Epithelial cell of proximal tubule (primary cell): ENCODE data around the gene TBCEL. TPM values are rescaled to one million over a fixed set of nuclear protein-coding genes. Genes with fewer than 3 reads are reported as not detected.
A peak's percentile ranks its signal among the peaks of the same experiment; 100 is the strongest.
"Not testable (repeated sequence)": the region's sequence is repeated elsewhere in the genome, so short reads cannot be mapped to it uniquely, and the experiment has no call there.

ENCODE experiments used
- DNase-seq: peaks from one replicate; pipeline ENCODE4 v3.0.0-alpha.2; 2011; ENCODE audit warnings: low read depth
- H3K4me3 ChIP-seq: 2 replicates; pipeline ENCODE4 v1.5.1; 2011; ENCODE audit warnings: low read depth, mild to moderate bottlenecking, low read length
- CTCF ChIP-seq: conservative IDR thresholded peaks from 2 replicates; pipeline ENCODE4 v1.5.1; 2012; ENCODE audit warnings: low read depth, mild to moderate bottlenecking, low read length
- total RNA-seq: library from RNA; depleted of rRNA; stranded (reverse); fragments of >200 nt; gene quantifications from 2 replicates; pipeline ENCODE4 v1.2.3, GENCODE V29; 2015

The TBCEL gene
- total RNA-seq, 1 donor from 2014 or later: 6.1 TPM

DNA sequence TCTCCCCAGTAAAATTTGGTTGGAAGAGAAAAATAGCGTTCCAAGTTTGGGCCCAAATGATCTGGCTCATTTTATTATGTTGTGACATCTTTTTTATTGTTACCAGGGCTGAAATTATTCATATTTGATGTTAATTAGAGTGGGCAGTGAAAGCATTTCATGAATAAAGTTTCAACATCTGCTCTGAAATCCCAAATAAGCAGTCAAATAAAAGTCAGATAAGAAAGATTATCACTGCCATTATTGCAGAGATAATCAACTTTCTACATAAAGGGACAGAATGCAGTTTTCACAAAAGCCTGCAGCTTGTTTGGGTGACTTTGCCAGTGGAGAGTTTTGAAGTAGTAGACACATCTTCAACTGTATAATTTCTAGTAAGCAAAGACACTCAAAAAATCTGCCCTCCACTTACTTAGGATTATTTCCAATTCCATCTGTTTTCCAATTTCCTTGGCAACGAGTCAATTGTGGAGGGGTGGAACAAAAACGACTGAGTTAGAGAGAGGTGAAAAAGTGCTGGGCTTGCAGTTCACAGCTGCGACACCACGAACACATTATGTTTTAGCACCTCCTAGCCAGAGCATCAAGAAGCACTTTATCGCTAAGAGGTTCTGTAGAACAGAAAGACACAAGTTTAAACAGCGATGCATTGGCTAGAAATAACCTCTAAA is 86.1 kb downstream of the TBCEL start:
- no peak for DNase-seq
- TF ChIP-seq CTCF: no peak
- no peak overlapping the region for H3K4me3 ChIP-seq

GRCh38 chr11:121110871-121111724 is 87.2 kb downstream of the TBCEL start:
- H3K4me3 ChIP-seq: no peak overlapping the region
- no peak for TF ChIP-seq CTCF
- no peak for DNase-seq

GRCh38 chr11:121112498-121113455 is 88.9 kb downstream of the TBCEL start:
- peak; percentile 64 for TF ChIP-seq CTCF
- no peak for DNase-seq
- H3K4me3 ChIP-seq: no peak overlapping the region

DNA sequence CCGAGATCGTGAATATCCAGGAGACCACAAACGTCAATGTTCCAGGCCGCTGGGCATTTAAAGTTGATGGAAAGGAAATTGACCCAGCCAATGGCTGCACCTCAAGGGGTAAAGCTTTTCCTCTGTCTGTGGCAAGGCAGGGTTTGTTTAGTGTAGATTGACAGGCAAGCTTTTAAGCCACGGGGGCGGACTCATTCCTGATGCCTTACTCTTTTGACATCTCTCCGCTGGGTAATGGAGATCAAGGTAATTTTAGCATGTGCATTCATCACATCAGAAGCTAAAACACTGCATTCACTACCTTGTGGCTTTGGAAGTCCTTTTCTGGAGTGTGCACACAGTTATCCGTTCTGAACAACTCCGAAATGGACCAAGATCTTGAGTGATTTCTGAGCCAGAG is 89.7 kb downstream of the TBCEL start:
- TF ChIP-seq CTCF: no peak
- DNase-seq: no peak
- H3K4me3 ChIP-seq: no peak overlapping the region

DNA sequence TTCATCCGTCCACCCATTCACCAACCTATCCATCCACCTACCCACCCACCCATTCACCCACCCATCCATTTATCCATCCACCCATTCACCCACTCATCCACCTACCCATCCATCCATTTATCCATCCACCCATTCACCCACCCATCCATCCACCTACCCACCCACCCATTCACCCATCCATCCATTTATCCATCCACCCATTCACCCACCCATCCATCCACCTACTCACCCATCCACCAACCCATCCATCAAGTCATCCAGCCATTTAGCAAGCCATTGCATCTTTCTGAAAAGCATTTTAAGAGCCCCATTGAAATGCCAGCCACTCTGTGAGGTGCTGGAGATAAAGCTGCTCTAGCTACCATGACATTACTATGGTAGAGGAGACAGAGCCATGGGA is 91.1 kb downstream of the TBCEL start:
- not testable (repeated sequence) for H3K4me3 ChIP-seq, DNase-seq

DNA sequence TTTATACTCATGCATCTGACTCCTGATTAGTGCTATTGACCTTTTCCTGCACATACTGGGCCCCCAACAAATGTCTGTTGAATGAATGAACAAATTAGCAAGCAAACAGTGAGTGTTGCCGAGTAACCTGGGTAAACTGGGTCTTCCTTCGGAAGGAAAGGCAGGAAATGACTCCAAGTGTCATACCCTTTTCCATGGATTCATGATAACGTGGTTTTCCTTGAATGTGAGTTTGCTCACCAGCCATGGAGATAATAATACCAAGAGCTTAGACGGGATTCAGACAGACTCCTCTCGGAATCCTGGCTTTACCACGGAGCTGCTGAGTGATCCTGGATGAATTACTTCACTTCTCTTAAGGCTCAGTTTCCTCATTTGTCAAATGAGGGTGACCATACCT is 93.9 kb downstream of the TBCEL start:
- TF ChIP-seq CTCF: no peak
- DNase-seq: no peak
- no peak overlapping the region for H3K4me3 ChIP-seq

DNA sequence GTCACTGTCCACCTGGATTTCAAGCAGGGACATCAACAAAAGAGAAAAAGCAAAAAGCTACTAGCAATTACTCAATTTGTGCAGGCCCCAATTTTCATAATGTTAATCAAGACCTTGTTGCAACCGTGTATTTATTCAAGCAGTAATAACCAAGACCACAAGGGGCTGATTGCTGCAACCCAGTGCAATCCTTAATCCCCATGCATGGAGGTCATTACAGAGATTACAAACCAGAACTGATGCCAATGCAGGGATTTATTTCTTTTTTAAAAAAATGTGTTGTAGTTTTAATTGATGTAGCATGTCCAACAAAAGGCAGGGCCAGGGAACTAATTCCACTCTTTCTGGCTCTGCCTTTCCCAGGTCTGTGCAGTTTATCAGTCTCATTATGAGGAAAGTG is 95.5 kb downstream of the TBCEL start:
- TF ChIP-seq CTCF: peak; percentile 2
- no peak overlapping the region for H3K4me3 ChIP-seq
- no peak for DNase-seq
